ENCODE data around the gene LMBR1L.
A peak's percentile ranks its signal among the peaks of the same experiment; 100 is the strongest.

LMBR1L gene

GRCh38 chr12:49111206-49111605 lies 559 bp upstream of the LMBR1L start:
- no peak for DNase-seq (ENCODE audit: low read depth in 2 of 2)

- DNase-seq (ENCODE audit: low read depth in 2 of 2): no peak
These were observed 795 bp downstream of the LMBR1L start for GRCh38 chr12:49109641-49110463.

GRCh38 chr12:49108958-49109404 lies 1.7 kb downstream of the LMBR1L start:
- DNase-seq (ENCODE audit: low read depth in 2 of 2): no peak

GRCh38 chr12:49105504-49106084 lies 5.1 kb downstream of the LMBR1L start:
- no peak for DNase-seq (ENCODE audit: low read depth in 2 of 2)

GRCh38 chr12:49104822-49105221 lies 5.8 kb downstream of the LMBR1L start:
- no peak for DNase-seq (ENCODE audit: low read depth in 2 of 2)

- no peak for DNase-seq (ENCODE audit: low read depth in 2 of 2)
These were observed 10.3 kb downstream of the LMBR1L start for GRCh38 chr12:49100380-49100779.

- no peak for DNase-seq (ENCODE audit: low read depth in 2 of 2)
These were observed 11.9 kb downstream of the LMBR1L start for GRCh38 chr12:49098703-49099102.

GRCh38 chr12:49098035-49098451 lies 12.6 kb downstream of the LMBR1L start:
- DNase-seq (ENCODE audit: low read depth in 2 of 2): peak in 1 of 2 donors; percentile 39

GRCh38 chr12:49097381-49097780 lies 13.3 kb downstream of the LMBR1L start:
- DNase-seq (ENCODE audit: low read depth in 2 of 2): no peak

- no peak for DNase-seq (ENCODE audit: low read depth in 2 of 2)
These were observed 15.7 kb downstream of the LMBR1L start for GRCh38 chr12:49094975-49095365.

- no peak for DNase-seq (ENCODE audit: low read depth in 2 of 2)
These were observed 16.3 kb downstream of the LMBR1L start, which contains the start of gene DHH for GRCh38 chr12:49094160-49094974. Gene DHH, minus strand, starts transcription at chr12:49094801. Its CDS starts 289 bp downstream, at chr12:49094512.

GRCh38 chr12:49093792-49094159 lies 16.9 kb downstream of the LMBR1L start:
- DNase-seq (ENCODE audit: low read depth in 2 of 2): no peak

- DNase-seq (ENCODE audit: low read depth in 2 of 2): no peak
These were observed 17.7 kb downstream of the LMBR1L start for GRCh38 chr12:49092816-49093406.

GRCh38 chr12:49092086-49092815 lies 18.4 kb downstream of the LMBR1L start:
- peak in 1 of 2 donors; percentile 41 for DNase-seq (ENCODE audit: low read depth in 2 of 2)

- DNase-seq (ENCODE audit: low read depth in 2 of 2): no peak
These were observed 18.9 kb downstream of the LMBR1L start for GRCh38 chr12:49091836-49092085.

GRCh38 chr12:49091056-49091835 lies 19.4 kb downstream of the LMBR1L start:
- DNase-seq (ENCODE audit: low read depth in 2 of 2): no peak

- no peak for DNase-seq (ENCODE audit: low read depth in 2 of 2)
These were observed 20.6 kb downstream of the LMBR1L start for GRCh38 chr12:49089821-49090773.

- no peak for DNase-seq (ENCODE audit: low read depth in 2 of 2)
These were observed 21.7 kb downstream of the LMBR1L start for GRCh38 chr12:49088932-49089330.

GRCh38 chr12:49088150-49088931 lies 22.3 kb downstream of the LMBR1L start:
- peak; percentile 31 to 54 for DNase-seq (ENCODE audit: low read depth in 2 of 2)
